Measurements from ENCODE around the gene ZBTB5.
"Not testable (repeated sequence)": the region's sequence is repeated elsewhere in the genome, so short reads cannot be mapped to it uniquely, and the experiment has no call there.

ZBTB5 gene

GRCh38 chr9:37406603-37407401 is 58.4 kb downstream of the ZBTB5 start:
- DNase-seq (ENCODE audit: low read depth) = no peak

GRCh38 chr9:37405764-37406380 is 59.4 kb downstream of the ZBTB5 start:
- DNase-seq (ENCODE audit: low read depth) = no peak

GRCh38 chr9:37405350-37405749 is 59.9 kb downstream of the ZBTB5 start:
- DNase-seq (ENCODE audit: low read depth) = no peak

DNA sequence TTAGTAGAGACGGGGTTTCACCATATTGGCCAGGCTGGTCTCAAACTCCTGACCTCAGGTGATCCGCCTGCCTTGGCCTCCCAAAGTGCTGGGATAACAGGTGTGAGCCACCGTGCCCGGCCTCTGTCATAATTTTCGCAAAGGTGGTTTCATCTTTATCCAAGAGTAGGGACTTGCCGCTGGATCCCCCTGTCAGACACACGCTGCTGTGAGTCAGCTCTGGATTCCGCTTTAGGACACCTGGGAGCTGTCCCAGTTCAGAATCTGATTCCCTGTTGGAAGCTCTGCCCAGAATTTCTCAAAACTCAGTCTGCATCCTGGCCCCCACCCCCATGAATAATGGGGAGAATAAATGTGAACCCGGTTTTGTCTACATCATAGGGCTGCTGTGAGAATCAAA is 60.7 kb downstream of the ZBTB5 start:
- DNase-seq (ENCODE audit: low read depth) = no peak

- DNase-seq (ENCODE audit: low read depth) = no peak
Observed at GRCh38 chr9:37399336-37399735, 65.9 kb downstream of the ZBTB5 start.

GRCh38 chr9:37398464-37399025 is 66.7 kb downstream of the ZBTB5 start:
- no peak for DNase-seq (ENCODE audit: low read depth)

GRCh38 chr9:37397948-37398347 is 67.3 kb downstream of the ZBTB5 start:
- not testable (repeated sequence) for DNase-seq (ENCODE audit: low read depth)

GRCh38 chr9:37395663-37396062 is 69.6 kb downstream of the ZBTB5 start:
- no peak for DNase-seq (ENCODE audit: low read depth)

GRCh38 chr9:37395229-37395628 is 70.0 kb downstream of the ZBTB5 start:
- DNase-seq (ENCODE audit: low read depth) = no peak

- DNase-seq (ENCODE audit: low read depth) = no peak
Observed at GRCh38 chr9:37392272-37392671, 73.0 kb downstream of the ZBTB5 start.

DNA sequence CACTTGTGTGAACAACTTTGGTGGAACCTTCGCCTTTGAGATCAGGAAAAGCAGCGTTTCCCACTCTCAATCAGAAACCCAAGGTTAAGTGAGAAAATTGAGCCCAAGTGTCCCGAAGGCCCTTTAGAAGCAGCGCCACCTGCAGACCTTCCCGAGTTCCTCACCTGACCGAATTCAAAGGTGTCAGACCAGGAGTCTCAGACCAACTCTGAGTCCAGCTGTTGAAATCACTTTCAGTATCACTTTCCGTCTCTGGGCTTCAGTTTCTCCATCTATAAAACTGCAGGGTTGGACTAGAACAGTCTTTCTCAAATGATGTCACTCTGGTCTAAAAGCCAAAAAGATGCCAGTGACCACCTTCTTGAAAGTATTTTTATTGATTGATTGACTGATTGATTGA is 74.5 kb downstream of the ZBTB5 start:
- no peak for DNase-seq (ENCODE audit: low read depth)
